Activated CD4-positive, alpha-beta memory T cell treated with anti-CD3 and anti-CD28 coated beads for 36 hours (primary cell): ENCODE results near the gene SYT1. TPM values are rescaled to one million over a fixed set of nuclear protein-coding genes. Genes with fewer than 3 reads are reported as not detected.

Experiments used
- CTCF ChIA-PET: fragments of 350-600 bp; sonication (Branson Sonifier 250); formaldehyde crosslinking; loops from one replicate; lab custom pipeline; 2021; ENCODE audit warnings: antibody characterized with exemption, inconsistent platforms; lab: Charles Lee
- POLR2A ChIA-PET: fragments of 350-600 bp; sonication (Branson Sonifier 250); formaldehyde crosslinking; loops from one replicate; lab custom pipeline; 2021; ENCODE audit warnings: antibody characterized with exemption; lab: Charles Lee
- DNase-seq: peaks from one replicate; pipeline ENCODE4 v3.0.0-alpha.2; 2020
- H3K27ac Mint-ChIP-seq: one replicate; pipeline ENCODE4 v1.8.0; 2021; ENCODE audit warnings: mixed read lengths
- H3K27me3 Mint-ChIP-seq: one replicate; pipeline ENCODE4 v1.8.0; 2021; ENCODE audit warnings: mixed read lengths
- H3K36me3 Mint-ChIP-seq: one replicate; pipeline ENCODE4 v1.8.0; 2021; ENCODE audit warnings: mixed read lengths
- H3K4me1 Mint-ChIP-seq: one replicate; pipeline ENCODE4 v1.8.0; 2021; ENCODE audit warnings: low read depth, mixed read lengths
- H3K4me3 Mint-ChIP-seq: one replicate; pipeline ENCODE4 v1.8.0; 2021; ENCODE audit warnings: mild to moderate bottlenecking, mixed read lengths
- H3K9me3 Mint-ChIP-seq: one replicate; pipeline ENCODE4 v1.8.0; 2021; ENCODE audit warnings: mixed read lengths
- intact Hi-C: fragments of 100-400 bp; cut with micrococcal nuclease; formaldehyde crosslinking; loops from one replicate; pipeline ENCODE4 v1.15.1; 2023
- total RNA-seq, 2 experiments: library from RNA; stranded (reverse); gene quantifications; one replicate each; pipeline ENCODE4 v1.2.3, GENCODE V29; 2021

SYT1 gene
- total RNA-seq, 2 experiments from 2014 or later, result not detected

DNA sequence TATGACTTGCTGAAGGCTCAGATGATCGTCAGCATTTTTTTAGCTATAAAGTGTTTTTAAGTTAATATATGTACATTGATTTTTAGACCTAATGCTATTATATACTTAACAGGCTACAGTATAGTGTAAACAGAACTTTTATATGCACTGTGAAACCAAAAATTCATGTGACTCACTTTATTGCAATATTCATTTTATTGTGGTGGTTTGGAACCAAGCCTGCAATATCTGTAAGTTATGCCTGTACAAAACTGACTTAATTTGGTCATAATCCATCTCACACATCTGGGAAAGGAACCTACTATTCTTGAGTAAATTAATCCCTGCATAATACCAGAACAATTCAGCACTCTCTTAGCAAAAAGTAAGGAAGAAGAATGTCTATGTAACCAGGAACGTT is 390.7 kb downstream of the SYT1 start:
- Mint-ChIP-seq H3K9me3 (peaks cover 16% of the 10 kb centered on the region), H3K27ac (no peak overlapping the region), H3K4me3 (no peak overlapping the region), H3K36me3 (no peaks in the 10 kb centered on the region), H3K27me3 (no peaks in the 10 kb centered on the region), H3K4me1 (no peaks in the 10 kb centered on the region)
- intact Hi-C loops, result no loop called here
- POLR2A ChIA-PET, result no interaction called here
- no peak for DNase-seq
- CTCF ChIA-PET, result no interaction called here

GRCh38 chr12:79260923-79261322 is 396.3 kb downstream of the SYT1 start:
- CTCF ChIA-PET, result no interaction called here
- intact Hi-C loops, result no loop called here
- Mint-ChIP-seq H3K9me3 (no peaks in the 10 kb centered on the region), H3K4me3 (no peak overlapping the region), H3K27me3 (no peaks in the 10 kb centered on the region), H3K4me1 (no peaks in the 10 kb centered on the region), H3K36me3 (no peaks in the 10 kb centered on the region), H3K27ac (no peak overlapping the region)
- no peak for DNase-seq
- POLR2A ChIA-PET, result no interaction called here

DNA sequence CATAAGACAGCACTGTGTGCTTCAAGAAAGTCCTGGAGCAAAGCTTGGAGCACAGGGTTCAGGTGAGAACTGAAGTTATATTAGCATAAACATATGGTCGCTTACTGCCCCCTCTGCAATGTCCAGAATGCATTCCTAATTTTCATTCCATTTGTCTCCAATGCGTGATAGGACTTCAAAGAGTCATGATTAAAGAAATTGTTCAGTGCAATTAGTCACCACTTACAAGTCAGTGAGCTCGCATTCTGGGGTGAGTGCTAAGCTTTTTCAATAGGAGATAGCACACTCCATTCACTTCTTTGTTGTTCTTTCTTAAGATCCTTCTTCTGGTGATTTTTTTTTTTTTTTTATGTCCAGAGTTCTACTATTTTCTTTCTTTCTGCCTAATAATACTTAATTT is 398.4 kb downstream of the SYT1 start:
- POLR2A ChIA-PET, result no interaction called here
- no peak overlapping the region for H3K27ac Mint-ChIP-seq
- H3K36me3 Mint-ChIP-seq, result no peaks in the 10 kb centered on the region
- H3K4me3 Mint-ChIP-seq, result no peak overlapping the region
- intact Hi-C loops, result no loop called here
- CTCF ChIA-PET, result no interaction called here
- H3K9me3 Mint-ChIP-seq, result no peaks in the 10 kb centered on the region
- DNase-seq, result no peak
- no peaks in the 10 kb centered on the region for H3K27me3 Mint-ChIP-seq
- no peaks in the 10 kb centered on the region for H3K4me1 Mint-ChIP-seq

- CTCF ChIA-PET, result no interaction called here
- intact Hi-C loops, result no loop called here
These were observed 402.0 kb downstream of the SYT1 start for GRCh38 chr12:79266343-79267144.

DNA sequence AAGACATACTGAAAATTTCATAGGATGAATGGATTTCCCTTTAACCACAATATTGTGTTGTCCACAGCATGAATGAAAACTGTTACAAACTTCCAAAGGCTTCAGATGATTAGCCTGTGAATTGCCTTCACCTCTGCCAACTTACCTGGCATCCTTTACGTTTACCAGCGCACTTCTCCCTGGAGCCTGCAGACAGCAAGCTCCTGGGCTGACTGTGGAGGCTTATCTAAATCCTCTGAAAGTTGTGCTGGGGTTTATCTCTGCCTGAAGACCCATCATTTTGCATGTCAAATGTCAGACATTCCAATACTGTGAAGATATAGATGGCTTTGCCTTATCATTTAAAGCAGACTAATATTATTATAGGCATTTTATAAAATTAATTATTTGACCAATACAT is 403.0 kb downstream of the SYT1 start:
- Mint-ChIP-seq H3K27me3 (no peaks in the 10 kb centered on the region), H3K36me3 (no peaks in the 10 kb centered on the region)

More at GRCh38 chr12:79266343-79267144, 402.0 kb downstream of the SYT1 start:
- Mint-ChIP-seq H3K27ac (no peak overlapping the region), H3K27me3 (no peaks in the 10 kb centered on the region), H3K4me1 (no peaks in the 10 kb centered on the region), H3K36me3 (no peaks in the 10 kb centered on the region), H3K9me3 (no peaks in the 10 kb centered on the region), H3K4me3 (no peak overlapping the region)
- POLR2A ChIA-PET, result no interaction called here
- DNase-seq, result no peak

DNA sequence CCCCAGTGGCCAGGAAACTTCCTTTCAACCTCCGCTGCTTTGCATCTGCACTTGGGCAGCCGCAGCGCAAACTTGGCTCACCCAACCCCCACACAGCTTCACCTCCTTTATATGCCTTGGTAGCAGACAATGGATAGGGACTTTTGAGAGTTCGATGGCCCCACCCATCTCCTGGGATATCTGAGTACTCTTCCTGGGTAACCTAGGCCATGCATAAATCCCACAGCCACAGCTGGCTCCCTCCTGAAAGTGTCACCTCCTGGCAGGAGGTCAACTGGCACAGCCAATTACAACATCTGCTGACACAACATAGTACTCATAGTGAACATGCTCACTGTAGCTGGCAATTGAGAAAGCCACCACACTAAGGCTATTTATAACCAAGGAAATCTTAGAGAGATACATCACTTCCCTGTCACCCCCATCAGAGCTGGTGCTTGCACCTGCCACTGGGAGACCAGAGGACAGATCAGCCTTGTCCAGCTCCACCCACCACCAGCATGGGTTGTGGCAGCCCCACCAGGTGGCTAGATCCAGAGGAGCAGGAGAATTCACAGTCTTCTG is 410.0 kb downstream of the SYT1 start:
- POLR2A ChIA-PET, result no interaction called here
- peaks cover 20% of the 10 kb centered on the region for H3K9me3 Mint-ChIP-seq
- no peak overlapping the region for H3K27ac Mint-ChIP-seq
- no peak for DNase-seq
- H3K4me1 Mint-ChIP-seq, result no peaks in the 10 kb centered on the region
- H3K27me3 Mint-ChIP-seq, result no peaks in the 10 kb centered on the region
- CTCF ChIA-PET, result no interaction called here
- H3K4me3 Mint-ChIP-seq, result no peak overlapping the region
- intact Hi-C loops, result no loop called here
- H3K36me3 Mint-ChIP-seq, result no peaks in the 10 kb centered on the region

More for the DNA sequence above, 403.0 kb downstream of the SYT1 start:
- CTCF ChIA-PET, result no interaction called here
- DNase-seq, result no peak
- Mint-ChIP-seq H3K4me3 (no peak overlapping the region), H3K27ac (no peak overlapping the region), H3K9me3 (peaks cover 6% of the 10 kb centered on the region), H3K4me1 (no peaks in the 10 kb centered on the region)
- POLR2A ChIA-PET, result no interaction called here
- intact Hi-C loops, result no loop called here

- Mint-ChIP-seq H3K36me3 (no peaks in the 10 kb centered on the region), H3K27ac (no peak overlapping the region), H3K4me3 (no peak overlapping the region), H3K9me3 (peaks cover 20% of the 10 kb centered on the region), H3K4me1 (no peaks in the 10 kb centered on the region), H3K27me3 (no peaks in the 10 kb centered on the region)
- intact Hi-C loops, result no loop called here
- ChIA-PET POLR2A (no interaction called here), CTCF (no interaction called here)
- no peak for DNase-seq
These were observed 411.1 kb downstream of the SYT1 start for GRCh38 chr12:79275631-79276030.

GRCh38 chr12:79283364-79283763 is 418.8 kb downstream of the SYT1 start:
- CTCF ChIA-PET, result no interaction called here
- H3K4me1 Mint-ChIP-seq, result no peaks in the 10 kb centered on the region

DNA sequence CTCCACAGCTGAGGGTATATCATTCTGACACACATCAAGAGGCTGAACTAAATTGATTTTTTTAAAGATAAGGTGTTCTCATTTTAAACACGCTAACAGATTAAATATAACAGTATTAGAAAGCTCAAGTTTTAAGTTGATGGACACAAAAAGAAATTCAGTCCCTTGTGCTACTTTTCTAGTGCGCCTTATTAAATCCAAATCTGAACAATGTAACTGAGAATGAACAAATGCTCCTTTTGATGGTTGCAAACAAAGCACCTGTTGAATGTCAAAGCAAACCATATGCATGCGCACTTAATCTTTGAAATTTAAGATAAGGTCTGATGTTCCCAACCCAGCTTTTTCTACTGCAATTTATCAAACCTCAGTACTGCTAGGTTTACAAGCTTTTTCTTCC is 424.3 kb downstream of the SYT1 start:
- H3K27ac Mint-ChIP-seq, result no peak overlapping the region
- no peaks in the 10 kb centered on the region for H3K9me3 Mint-ChIP-seq
- intact Hi-C loops, result no loop called here
- H3K36me3 Mint-ChIP-seq, result no peaks in the 10 kb centered on the region
- no peak overlapping the region for H3K4me3 Mint-ChIP-seq
- no peaks in the 10 kb centered on the region for H3K27me3 Mint-ChIP-seq
- no peak for DNase-seq
- CTCF ChIA-PET, result no interaction called here
- no peaks in the 10 kb centered on the region for H3K4me1 Mint-ChIP-seq
- POLR2A ChIA-PET, result no interaction called here

More at GRCh38 chr12:79283364-79283763, 418.8 kb downstream of the SYT1 start:
- POLR2A ChIA-PET, result no interaction called here
- Mint-ChIP-seq H3K9me3 (peaks cover 2% of the 10 kb centered on the region), H3K27me3 (no peaks in the 10 kb centered on the region), H3K36me3 (no peaks in the 10 kb centered on the region), H3K4me3 (no peak overlapping the region), H3K27ac (no peak overlapping the region)
- no peak for DNase-seq
- intact Hi-C loops, result no loop called here

- ChIA-PET POLR2A (no interaction called here), CTCF (no interaction called here)
- Mint-ChIP-seq H3K4me3 (no peak overlapping the region), H3K36me3 (no peaks in the 10 kb centered on the region), H3K9me3 (peaks cover 2% of the 10 kb centered on the region), H3K27ac (no peak overlapping the region), H3K27me3 (no peaks in the 10 kb centered on the region), H3K4me1 (no peaks in the 10 kb centered on the region)
- intact Hi-C loops, result no loop called here
- DNase-seq, result no peak
These were observed 427.1 kb downstream of the SYT1 start for GRCh38 chr12:79291711-79292110.

GRCh38 chr12:79294590-79294989 is 430.0 kb downstream of the SYT1 start:
- intact Hi-C loops, result no loop called here
- DNase-seq, result no peak
- H3K27me3 Mint-ChIP-seq, result no peaks in the 10 kb centered on the region
- no peaks in the 10 kb centered on the region for H3K4me1 Mint-ChIP-seq
- ChIA-PET CTCF (no interaction called here), POLR2A (no interaction called here)
- H3K36me3 Mint-ChIP-seq, result no peaks in the 10 kb centered on the region
- H3K4me3 Mint-ChIP-seq, result no peak overlapping the region
- no peak overlapping the region for H3K27ac Mint-ChIP-seq
- peaks cover 2% of the 10 kb centered on the region for H3K9me3 Mint-ChIP-seq

- ChIA-PET POLR2A (no interaction called here), CTCF (no interaction called here)
- peaks cover 2% of the 10 kb centered on the region for H3K9me3 Mint-ChIP-seq
- no peak for DNase-seq
- H3K36me3 Mint-ChIP-seq, result no peaks in the 10 kb centered on the region
- no peaks in the 10 kb centered on the region for H3K4me1 Mint-ChIP-seq
- H3K27me3 Mint-ChIP-seq, result no peaks in the 10 kb centered on the region
- no peak overlapping the region for H3K4me3 Mint-ChIP-seq
- intact Hi-C loops, result no loop called here
- H3K27ac Mint-ChIP-seq, result no peak overlapping the region
These were observed 431.0 kb downstream of the SYT1 start for GRCh38 chr12:79295572-79295971.

- no peaks in the 10 kb centered on the region for H3K4me1 Mint-ChIP-seq
- H3K27ac Mint-ChIP-seq, result no peak overlapping the region
- H3K36me3 Mint-ChIP-seq, result no peaks in the 10 kb centered on the region
- H3K27me3 Mint-ChIP-seq, result no peaks in the 10 kb centered on the region
- no peak overlapping the region for H3K4me3 Mint-ChIP-seq
- CTCF ChIA-PET, result no interaction called here
- DNase-seq, result no peak
- intact Hi-C loops, result no loop called here
- POLR2A ChIA-PET, result no interaction called here
- H3K9me3 Mint-ChIP-seq, result peaks cover 2% of the 10 kb centered on the region
These were observed 431.6 kb downstream of the SYT1 start for GRCh38 chr12:79296133-79296532.
